Transverse colon (tissue), 4 donors: ENCODE measurements around the gene ATP5F1A.

Experiments used
- CTCF ChIP-seq, 5 experiments: fragments of 200-600 bp in 3 of 5; fragments of 450-650 bp in 2 of 5; sonication (generic) in 3 of 5; IDR thresholded peaks; 1 replicate in 2 of 5; 2 replicates in 3 of 5; pipeline ENCODE4 v1.5.1; 2016 to 2017; ENCODE audit warnings: antibody characterized with exemption in 5 of 5, inconsistent platforms in 3 of 5, mild to moderate bottlenecking in 2 of 5, moderate library complexity in 1 of 5
- POLR2AphosphoS5 ChIP-seq, 3 donors: sonication (generic); formaldehyde crosslinking; IDR thresholded peaks; one replicate each; pipeline ENCODE4 v1.6.1; 2016; ENCODE audit warnings: antibody characterized with exemption in 3 of 3

- TF ChIP-seq POLR2AphosphoS5 (IDR thresholded peaks at IDR 0.05) (no peak), CTCF (IDR thresholded peaks at IDR 0.05) (no peak)
These were observed 27.1 kb downstream of the ATP5F1A start for GRCh38 chr18:46070815-46071652.
